Ishikawa (cell line): ENCODE results near the gene SETBP1.

Experiments
- CEBPB ChIP-seq: IDR thresholded peaks from 2 replicates; pipeline ENCODE4 v1.6.1; 2012
- CREB1 ChIP-seq: IDR thresholded peaks from 2 replicates; pipeline ENCODE4 v1.6.1; 2012; ENCODE audit warnings: low read depth
- EGR1 ChIP-seq: IDR thresholded peaks from 2 replicates; pipeline ENCODE4 v1.6.1; 2012
- EP300 ChIP-seq: IDR thresholded peaks from 2 replicates; pipeline ENCODE4 v1.6.1; 2012; ENCODE audit warnings: borderline replicate concordance
- FOXM1 ChIP-seq: IDR thresholded peaks from 2 replicates; pipeline ENCODE4 v1.6.1; 2012; ENCODE audit warnings: low read depth, borderline replicate concordance
- MAX ChIP-seq: IDR thresholded peaks from 2 replicates; pipeline ENCODE4 v1.6.1; 2012
- NFIC ChIP-seq: IDR thresholded peaks from 2 replicates; pipeline ENCODE4 v1.6.1; 2012
- RAD21 ChIP-seq: IDR thresholded peaks from 2 replicates; pipeline ENCODE4 v1.6.1; 2012; ENCODE audit warnings: low read depth
- REST ChIP-seq: IDR thresholded peaks from 2 replicates; pipeline ENCODE4 v1.6.1; 2012; ENCODE audit warnings: low read depth, mild to moderate bottlenecking
- TAF1 ChIP-seq: IDR thresholded peaks from 2 replicates; pipeline ENCODE4 v1.6.1; 2012; ENCODE audit warnings: low read depth, mild to moderate bottlenecking
- TCF12 ChIP-seq: IDR thresholded peaks from 2 replicates; pipeline ENCODE4 v1.6.1; 2012; ENCODE audit warnings: low read depth
- TEAD4 ChIP-seq: IDR thresholded peaks from 2 replicates; pipeline ENCODE4 v1.6.1; 2012
- USF1 ChIP-seq: IDR thresholded peaks from 2 replicates; pipeline ENCODE4 v1.6.1; 2012
- YY1 ChIP-seq: IDR thresholded peaks from 2 replicates; pipeline ENCODE4 v1.6.1; 2012; ENCODE audit warnings: low read depth
- ZBTB7A ChIP-seq: IDR thresholded peaks from 2 replicates; pipeline ENCODE4 v1.6.1; 2012; ENCODE audit warnings: low read depth

SETBP1 gene

GRCh38 chr18:44893966-44894365, 213.3 kb downstream of the SETBP1 start:
- no peak for TF ChIP-seq EGR1
- no peak for TF ChIP-seq USF1
- TF ChIP-seq MAX, result no peak
- TF ChIP-seq NFIC, result no peak
- no peak for TF ChIP-seq CEBPB
- TF ChIP-seq ZBTB7A, result no peak
- no peak for TF ChIP-seq EP300
- no peak for TF ChIP-seq RAD21
- no peak for TF ChIP-seq REST
- TF ChIP-seq YY1, result no peak
- no peak for TF ChIP-seq CREB1
- TF ChIP-seq TAF1, result no peak

- TF ChIP-seq MAX, result no peak
- TF ChIP-seq TCF12, result no peak
- TF ChIP-seq YY1, result peak; percentile 68
- TF ChIP-seq TEAD4, result no peak
- TF ChIP-seq CREB1, result no peak
- no peak for TF ChIP-seq FOXM1
- TF ChIP-seq RAD21, result peak; percentile 72
Observed at GRCh38 chr18:44895176-44895798, 214.6 kb downstream of the SETBP1 start.

GRCh38 chr18:44896846-44897245, 216.2 kb downstream of the SETBP1 start:
- TF ChIP-seq EP300, result no peak
- TF ChIP-seq TAF1, result no peak
- TF ChIP-seq FOXM1, result no peak
- no peak for TF ChIP-seq EGR1
- no peak for TF ChIP-seq USF1
- TF ChIP-seq CREB1, result no peak
- TF ChIP-seq CEBPB, result no peak
- TF ChIP-seq MAX, result no peak
- TF ChIP-seq TCF12, result no peak
- no peak for TF ChIP-seq TEAD4

- TF ChIP-seq YY1, result no peak
- no peak for TF ChIP-seq EP300
- TF ChIP-seq TAF1, result no peak
- TF ChIP-seq EGR1, result no peak
- TF ChIP-seq TEAD4, result no peak
- no peak for TF ChIP-seq NFIC
- TF ChIP-seq FOXM1, result no peak
- no peak for TF ChIP-seq RAD21
- TF ChIP-seq TCF12, result no peak
- TF ChIP-seq REST, result no peak
- no peak for TF ChIP-seq USF1
- no peak for TF ChIP-seq ZBTB7A
Observed at GRCh38 chr18:44897411-44897810, 216.7 kb downstream of the SETBP1 start.

- TF ChIP-seq EP300 (no peak), REST (no peak), CEBPB (no peak), TEAD4 (no peak), YY1 (no peak), ZBTB7A (no peak), FOXM1 (no peak), CREB1 (no peak), USF1 (no peak), EGR1 (no peak), TCF12 (no peak), NFIC (no peak)
Observed at GRCh38 chr18:44897816-44898215, 217.1 kb downstream of the SETBP1 start.
